GM06990 (cell line): ENCODE results near the gene SPRN.

Source experiments
- DNase-seq: peaks from one replicate; pipeline ENCODE4 v3.0.0-alpha.2; 2011; ENCODE audit not compliant: insufficient read length; ENCODE audit errors: extremely low read depth
- H3K27me3 ChIP-seq: replicated peaks from 2 replicates; pipeline ENCODE4 v1.6.0; 2011; ENCODE audit warnings: low read length; ENCODE audit not compliant: control insufficient read depth, insufficient read depth
- H3K36me3 ChIP-seq: 2 replicates; pipeline ENCODE4 v1.5.1; 2011; ENCODE audit warnings: low read length; ENCODE audit not compliant: control insufficient read depth, insufficient read depth
- H3K4me3 ChIP-seq: replicated peaks from 2 replicates; pipeline ENCODE4 v1.5.1; 2011; ENCODE audit warnings: low read depth, mild to moderate bottlenecking, control low read depth, low read length
- CTCF ChIP-seq: IDR thresholded peaks from 2 replicates; pipeline ENCODE4 v1.5.1; 2011; ENCODE audit warnings: low read length, control low read depth, mild to moderate bottlenecking, inconsistent platforms; ENCODE audit not compliant: insufficient read depth, poor library complexity, severe bottlenecking

The SPRN gene

GRCh38 chr10:133373174-133374090, 51.0 kb downstream of the SPRN start, which contains the start of gene ECHS1:
ECHS1 (minus strand) TSS chr10:133373354; CDS start chr10:133373333, 21 bp downstream.
- Histone ChIP-seq H3K4me3 (peak within 1 kb of the TSS; percentile 94), H3K36me3 (peaks cover 9% of the 10 kb centered on the region), H3K27me3 (no peaks in the 10 kb centered on the region)
- no peak for TF ChIP-seq CTCF
- peak; percentile 94 for DNase-seq

- no peak for TF ChIP-seq CTCF
Measured at GRCh38 chr10:133372507-133372906, 51.9 kb downstream of the SPRN start.

More at GRCh38 chr10:133372507-133372906, 51.9 kb downstream of the SPRN start:
- Histone ChIP-seq H3K36me3 (peaks cover 10% of the 10 kb centered on the region), H3K27me3 (no peaks in the 10 kb centered on the region), H3K4me3 (peak overlapping the region; percentile 94)
- no peak for DNase-seq
